Neural progenitor cell (in vitro differentiated cells): ENCODE measurements around the gene CRIP2. TPM values are rescaled to one million over a fixed set of nuclear protein-coding genes. Genes with fewer than 3 reads are reported as not detected.

Experiments
- DNase-seq: peaks from one replicate; pipeline ENCODE4 v3.0.0-alpha.2; 2016; ENCODE audit warnings: low spot score
- H2AFZ ChIP-seq: fragments of 200-600 bp; sonication (generic); replicated peaks from 2 replicates; pipeline ENCODE4 v1.6.1; 2016; ENCODE audit warnings: antibody characterized with exemption
- H3F3A ChIP-seq: fragments of 200-600 bp; sonication (generic); 2 replicates; pipeline ENCODE4 v1.6.1; 2016; ENCODE audit warnings: antibody characterized with exemption, low read depth
- H3K27ac ChIP-seq: fragments of 200-600 bp; sonication (generic); 2 replicates; pipeline ENCODE4 v1.5.1; 2016; ENCODE audit warnings: mild to moderate bottlenecking
- H3K27me3 ChIP-seq: fragments of 200-600 bp; sonication (generic); 2 replicates; pipeline ENCODE4 v1.6.1; 2016; ENCODE audit warnings: mild to moderate bottlenecking, moderate library complexity
- H3K36me3 ChIP-seq: fragments of 200-600 bp; sonication (generic); 2 replicates; pipeline ENCODE4 v1.5.1; 2016
- H3K4me1 ChIP-seq: fragments of 200-600 bp; sonication (generic); 2 replicates; pipeline ENCODE4 v1.6.1; 2016; ENCODE audit warnings: mixed run types
- H3K4me2 ChIP-seq: fragments of 200-600 bp; sonication (generic); 2 replicates; pipeline ENCODE4 v1.6.1; 2016
- H3K4me3 ChIP-seq: fragments of 200-600 bp; sonication (generic); 2 replicates; pipeline ENCODE4 v1.5.1; 2016
- H3K79me2 ChIP-seq: fragments of 200-600 bp; sonication (generic); 2 replicates; pipeline ENCODE4 v1.6.1; 2016; ENCODE audit warnings: low read depth
- H3K9ac ChIP-seq: fragments of 200-600 bp; sonication (generic); 2 replicates; pipeline ENCODE4 v1.6.1; 2016
- H3K9me3 ChIP-seq: fragments of 200-600 bp; sonication (generic); 2 replicates; pipeline ENCODE4 v1.5.1; 2016; ENCODE audit warnings: low read depth
- H4K20me1 ChIP-seq: fragments of 200-600 bp; sonication (generic); 2 replicates; pipeline ENCODE4 v1.6.1; 2016; ENCODE audit warnings: low read depth
- H3K27ac Mint-ChIP-seq: 3 replicates; pipeline ENCODE4 v1.8.0; 2021; ENCODE audit warnings: mixed read lengths
- H3K27me3 Mint-ChIP-seq: 2 replicates; pipeline ENCODE4 v1.8.0; 2022; ENCODE audit warnings: low read depth, mild to moderate bottlenecking, inconsistent platforms, moderate library complexity, mixed read lengths; ENCODE audit not compliant: insufficient read depth
- H3K36me3 Mint-ChIP-seq: 3 replicates; pipeline ENCODE4 v1.8.0; 2021; ENCODE audit warnings: mixed read lengths
- H3K4me1 Mint-ChIP-seq: 3 replicates; pipeline ENCODE4 v1.8.0; 2021; ENCODE audit warnings: mixed read lengths
- H3K4me3 Mint-ChIP-seq: 3 replicates; pipeline ENCODE4 v1.8.0; 2021; ENCODE audit warnings: mild to moderate bottlenecking, moderate library complexity, mixed read lengths
- H3K9me3 Mint-ChIP-seq: 3 replicates; pipeline ENCODE4 v1.8.0; 2020; ENCODE audit warnings: mixed read lengths
- EZH2 ChIP-seq: fragments of 200-600 bp; sonication (generic); IDR thresholded peaks from 2 replicates; pipeline ENCODE4 v1.6.1; 2017; ENCODE audit warnings: antibody characterized with exemption, mild to moderate bottlenecking, moderate library complexity
- EZH2phosphoT487 ChIP-seq: fragments of 200-600 bp; sonication (generic); IDR thresholded peaks from 2 replicates; pipeline ENCODE4 v1.6.1; 2017; ENCODE audit warnings: antibody characterized with exemption
- total RNA-seq: library from RNA; depleted of rRNA; stranded (reverse); fragments of >200 nt; gene quantifications from 2 replicates; pipeline ENCODE4 v1.2.3, GENCODE V29; 2015; ENCODE audit warnings: low replicate concordance
- TF ChIP-seq, protein P1 (sequence below): fragments of 200-600 bp; sonication (generic); IDR thresholded peaks from 2 replicates; pipeline ENCODE4 v1.5.1; 2017; ENCODE audit warnings: antibody characterized with exemption, mild to moderate bottlenecking

Gene CRIP2
- total RNA-seq, 1 donor from 2014 or later: 0.30 TPM

DNA sequence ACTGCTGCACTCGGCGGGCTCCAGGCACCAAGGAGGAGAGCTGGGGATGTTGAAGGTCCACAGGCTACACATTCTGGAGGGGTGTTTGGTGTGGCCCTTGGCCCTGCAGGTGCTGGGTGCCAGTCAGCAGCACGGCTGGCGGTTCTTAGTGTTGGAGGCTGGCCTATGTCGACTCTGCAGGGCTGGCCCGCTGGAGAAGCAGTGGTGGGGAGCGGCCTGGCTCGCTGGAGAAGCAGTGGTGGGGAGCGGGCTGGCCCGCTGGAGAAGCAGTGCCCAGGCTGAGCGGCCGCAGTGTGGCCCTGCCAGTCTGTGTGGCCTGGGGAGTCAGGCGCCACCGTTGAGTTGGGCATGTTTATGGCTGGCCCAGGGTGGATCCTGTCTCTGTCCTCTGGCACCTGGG is 27.6 kb upstream of the CRIP2 start:
- H3K4me1 ChIP-seq: no peaks in the 10 kb centered on the region
- no peaks in the 10 kb centered on the region for H3K9me3 ChIP-seq
- no peak for DNase-seq
- H3K27ac Mint-ChIP-seq: peak overlapping the region; percentile 17
- TF ChIP-seq, protein P1, sequence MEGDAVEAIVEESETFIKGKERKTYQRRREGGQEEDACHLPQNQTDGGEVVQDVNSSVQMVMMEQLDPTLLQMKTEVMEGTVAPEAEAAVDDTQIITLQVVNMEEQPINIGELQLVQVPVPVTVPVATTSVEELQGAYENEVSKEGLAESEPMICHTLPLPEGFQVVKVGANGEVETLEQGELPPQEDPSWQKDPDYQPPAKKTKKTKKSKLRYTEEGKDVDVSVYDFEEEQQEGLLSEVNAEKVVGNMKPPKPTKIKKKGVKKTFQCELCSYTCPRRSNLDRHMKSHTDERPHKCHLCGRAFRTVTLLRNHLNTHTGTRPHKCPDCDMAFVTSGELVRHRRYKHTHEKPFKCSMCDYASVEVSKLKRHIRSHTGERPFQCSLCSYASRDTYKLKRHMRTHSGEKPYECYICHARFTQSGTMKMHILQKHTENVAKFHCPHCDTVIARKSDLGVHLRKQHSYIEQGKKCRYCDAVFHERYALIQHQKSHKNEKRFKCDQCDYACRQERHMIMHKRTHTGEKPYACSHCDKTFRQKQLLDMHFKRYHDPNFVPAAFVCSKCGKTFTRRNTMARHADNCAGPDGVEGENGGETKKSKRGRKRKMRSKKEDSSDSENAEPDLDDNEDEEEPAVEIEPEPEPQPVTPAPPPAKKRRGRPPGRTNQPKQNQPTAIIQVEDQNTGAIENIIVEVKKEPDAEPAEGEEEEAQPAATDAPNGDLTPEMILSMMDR: no peak
- TF ChIP-seq EZH2phosphoT487 (no peak), EZH2 (no peak)
- H3K4me3 ChIP-seq: no peak overlapping the region
- no peaks in the 10 kb centered on the region for H3K9me3 Mint-ChIP-seq
- H3K27ac ChIP-seq: no peak overlapping the region
- peaks cover 16% of the 10 kb centered on the region for H3K79me2 ChIP-seq
- H3K36me3 ChIP-seq: no peaks in the 10 kb centered on the region
- no peaks in the 10 kb centered on the region for H3K27me3 Mint-ChIP-seq
- no peaks in the 10 kb centered on the region for H3K27me3 ChIP-seq
- no peaks in the 10 kb centered on the region for H3K4me1 Mint-ChIP-seq
- no peaks in the 10 kb centered on the region for H3F3A ChIP-seq
- no peak overlapping the region for H3K4me3 Mint-ChIP-seq
- H3K36me3 Mint-ChIP-seq: peaks cover 4% of the 10 kb centered on the region
- no peak overlapping the region for H3K9ac ChIP-seq
- peaks cover 53% of the 10 kb centered on the region for H4K20me1 ChIP-seq
- no peak overlapping the region for H3K4me2 ChIP-seq
- H2AFZ ChIP-seq: no peak overlapping the region

GRCh38 chr14:105447651-105448640 is 26.7 kb upstream of the CRIP2 start:
- Histone ChIP-seq H3K36me3 (no peaks in the 10 kb centered on the region), H3K4me3 (no peak overlapping the region), H3K4me2 (no peak overlapping the region), H2AFZ (no peak overlapping the region), H3K27ac (no peak overlapping the region), H4K20me1 (peaks cover 53% of the 10 kb centered on the region), H3K27me3 (no peaks in the 10 kb centered on the region), H3K79me2 (peaks cover 16% of the 10 kb centered on the region), H3K9me3 (no peaks in the 10 kb centered on the region), H3K4me1 (no peaks in the 10 kb centered on the region), H3K9ac (no peak overlapping the region), H3F3A (no peaks in the 10 kb centered on the region)
- no peak for DNase-seq
- no peak overlapping the region for H3K4me3 Mint-ChIP-seq
- no peaks in the 10 kb centered on the region for H3K4me1 Mint-ChIP-seq
- H3K36me3 Mint-ChIP-seq: peaks cover 4% of the 10 kb centered on the region
- H3K9me3 Mint-ChIP-seq: no peaks in the 10 kb centered on the region
- H3K27ac Mint-ChIP-seq: no peak overlapping the region
- peaks cover 2% of the 10 kb centered on the region for H3K27me3 Mint-ChIP-seq
- TF ChIP-seq EZH2phosphoT487: no peak
- TF ChIP-seq, protein P1: no peak
- no peak for TF ChIP-seq EZH2

DNA sequence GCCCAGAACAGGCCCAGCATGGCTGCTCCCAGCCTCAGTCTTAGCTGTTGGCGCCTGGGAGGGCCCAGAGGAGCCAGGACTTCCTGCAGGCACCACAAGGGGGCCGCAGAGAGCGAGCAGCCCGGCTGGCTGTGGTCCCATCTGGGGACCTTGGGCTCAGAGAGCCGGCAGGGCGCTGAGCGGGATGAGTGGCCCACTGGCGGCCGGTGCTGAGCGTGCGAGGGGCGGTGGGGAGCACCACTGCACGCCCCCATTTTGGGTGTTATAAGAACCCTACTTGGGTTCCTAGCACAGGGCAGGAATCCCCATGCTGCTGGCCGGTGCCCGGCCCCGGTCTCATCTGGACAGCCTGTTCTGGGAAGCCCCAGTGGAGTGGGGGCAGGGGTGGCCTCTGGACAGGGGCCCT is 25.9 kb upstream of the CRIP2 start:
- H4K20me1 ChIP-seq: peaks cover 53% of the 10 kb centered on the region
- TF ChIP-seq EZH2 (no peak), EZH2phosphoT487 (no peak)
- TF ChIP-seq, protein P1: peak; percentile 73
- Mint-ChIP-seq H3K9me3 (no peaks in the 10 kb centered on the region), H3K27me3 (peaks cover 2% of the 10 kb centered on the region), H3K27ac (no peak overlapping the region), H3K4me3 (no peak overlapping the region), H3K4me1 (no peaks in the 10 kb centered on the region), H3K36me3 (peaks cover 6% of the 10 kb centered on the region)
- H3K4me1 ChIP-seq: no peaks in the 10 kb centered on the region
- no peaks in the 10 kb centered on the region for H3F3A ChIP-seq
- H2AFZ ChIP-seq: no peak overlapping the region
- H3K9me3 ChIP-seq: no peaks in the 10 kb centered on the region
- H3K4me3 ChIP-seq: no peak overlapping the region
- H3K79me2 ChIP-seq: peaks cover 16% of the 10 kb centered on the region
- H3K36me3 ChIP-seq: no peaks in the 10 kb centered on the region
- no peaks in the 10 kb centered on the region for H3K27me3 ChIP-seq
- DNase-seq: peak; percentile 70
- no peak overlapping the region for H3K27ac ChIP-seq
- no peak overlapping the region for H3K9ac ChIP-seq
- no peak overlapping the region for H3K4me2 ChIP-seq
